ACC112 (cell line): ENCODE measurements around the gene SEM1.
"Not testable (repeated sequence)": the region's sequence is repeated elsewhere in the genome, so short reads cannot be mapped to it uniquely, and the experiment has no call there.

Experiments
- H2AFZ ChIP-seq: fragments of 200-600 bp; sonication (generic); one replicate; pipeline ENCODE4 v1.6.0; 2017; ENCODE audit warnings: antibody characterized with exemption, low read length; ENCODE audit not compliant: unreplicated experiment
- H3K27ac ChIP-seq: fragments of 200-600 bp; sonication (generic); 2 replicates; pipeline ENCODE4 v1.5.1; 2014; ENCODE audit warnings: low read depth, mild to moderate bottlenecking, antibody characterized with exemption, low read length, moderate library complexity
- H3K27me3 ChIP-seq: fragments of 200-600 bp; sonication (generic); 2 replicates; pipeline ENCODE4 v1.6.1; 2014; ENCODE audit warnings: mild to moderate bottlenecking, antibody characterized with exemption, low read length, moderate library complexity, mixed read lengths; ENCODE audit not compliant: insufficient read depth
- H3K36me3 ChIP-seq: fragments of 200-600 bp; sonication (generic); 2 replicates; pipeline ENCODE4 v1.6.1; 2016; ENCODE audit warnings: mild to moderate bottlenecking, antibody characterized with exemption, low read length, moderate library complexity, mixed read lengths; ENCODE audit not compliant: insufficient read depth
- H3K4me1 ChIP-seq: fragments of 200-600 bp; sonication (generic); one replicate; pipeline ENCODE4 v1.6.1; 2016; ENCODE audit warnings: low read length, mixed read lengths; ENCODE audit not compliant: insufficient read depth, unreplicated experiment, control insufficient read depth
- H3K4me3 ChIP-seq: fragments of 200-600 bp; sonication (generic); 2 replicates; pipeline ENCODE4 v1.5.1; 2014; ENCODE audit warnings: mild to moderate bottlenecking, low read depth, low read length
- H3K79me2 ChIP-seq: fragments of 200-600 bp; sonication (generic); one replicate; pipeline ENCODE4 v1.6.0; 2016; ENCODE audit warnings: low read length; ENCODE audit not compliant: control insufficient read depth, unreplicated experiment, insufficient read depth

Gene SEM1

GRCh38 chr7:96643436-96643835 is 66.2 kb downstream of the SEM1 start:
- not testable (repeated sequence) for H2AFZ ChIP-seq, H3K27ac ChIP-seq, H3K4me3 ChIP-seq, H3K36me3 ChIP-seq, H3K79me2 ChIP-seq, H3K4me1 ChIP-seq, H3K27me3 ChIP-seq

DNA sequence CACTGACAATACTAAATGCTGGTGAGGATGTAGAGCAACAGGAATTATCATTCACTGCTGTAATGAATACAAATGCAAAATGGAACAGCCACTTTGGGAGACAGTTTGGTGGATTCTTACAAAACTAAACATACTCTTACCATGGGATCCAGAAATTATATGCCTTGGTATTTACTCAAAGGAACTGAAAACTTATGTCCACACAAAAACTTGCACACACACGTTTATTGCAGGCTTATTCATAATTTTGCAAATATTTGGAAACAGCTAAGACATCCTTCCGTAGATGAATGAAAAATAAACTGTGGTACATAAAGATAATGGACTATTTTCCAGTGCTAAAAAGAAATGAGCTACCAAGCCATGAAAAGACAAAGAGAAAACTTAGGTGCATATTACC is 69.6 kb downstream of the SEM1 start:
- Histone ChIP-seq H3K79me2 (no peaks in the 10 kb centered on the region), H3K4me3 (no peak overlapping the region), H3K27ac (no peak overlapping the region), H2AFZ (no peak overlapping the region), H3K27me3 (no peaks in the 10 kb centered on the region), H3K36me3 (no peaks in the 10 kb centered on the region; the same call in 1 of the 2 replicates), H3K4me1 (no peaks in the 10 kb centered on the region)
